NT2/D1 (cell line): ENCODE measurements around the gene GRB10.

ENCODE experiments used
- SUZ12 ChIP-seq: IDR thresholded peaks from 2 replicates; pipeline ENCODE4 v1.6.1; 2011; ENCODE audit not compliant: insufficient read length, insufficient read depth; ENCODE audit errors: extremely low read depth
- YY1 ChIP-seq: IDR thresholded peaks from 2 replicates; pipeline ENCODE4 v1.6.1; 2011; ENCODE audit not compliant: insufficient read length, insufficient read depth

DNA sequence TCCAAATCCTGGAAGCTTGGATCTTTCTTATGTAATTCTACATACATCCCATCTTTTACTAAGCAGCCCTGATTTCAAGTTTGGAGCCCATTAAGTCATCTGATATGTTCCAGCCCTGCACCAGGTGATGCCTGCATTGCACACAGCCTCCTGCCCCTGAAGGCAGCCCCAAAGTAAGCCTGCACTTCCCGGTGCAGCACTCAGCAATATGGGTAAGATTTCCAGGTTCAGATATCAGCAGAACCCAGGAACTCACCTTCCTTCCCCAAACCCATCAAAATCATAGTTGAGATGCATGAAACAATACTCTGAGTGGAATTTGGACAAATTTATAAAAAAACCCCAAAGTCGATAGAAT, 217.2 kb downstream of the GRB10 start:
- TF ChIP-seq YY1, result no peak
- no peak for TF ChIP-seq SUZ12
